PC-3 (cell line): Measurements from ENCODE around the gene CENPC. TPM values are rescaled to one million over a fixed set of nuclear protein-coding genes. Genes with fewer than 3 reads are reported as not detected.

Source experiments
- ATAC-seq: fragments of 200-7000 bp; cut with Tn5 transposase; 2 replicates; pipeline ENCODE4 v1.9.1; 2020; ENCODE audit warnings: mild to moderate bottlenecking, moderate library complexity
- BruUV-seq: library from RNA; stranded (reverse); fragments of 400-500 nt; replicated peaks from 2 replicates; lab custom pipeline; 2021; lab: Mats Ljungman, UMichigan
- CTCF ChIA-PET: fragments of 300-600 bp; sonication (Branson Sonifier 250); formaldehyde crosslinking; loops from one replicate; lab custom pipeline; 2022; ENCODE audit warnings: antibody characterized with exemption; lab: Charles Lee
- POLR2A ChIA-PET: fragments of 300-600 bp; sonication (Branson Sonifier 250); formaldehyde crosslinking; loops from one replicate; lab custom pipeline; 2022; ENCODE audit warnings: antibody characterized with exemption; ENCODE audit not compliant: unreplicated experiment; lab: Charles Lee
- DNase-seq: peaks from one replicate; pipeline ENCODE4 v3.0.0-alpha.2; 2015
- H2AFZ ChIP-seq: fragments of 300-600 bp; sonication (generic); 2 replicates; pipeline ENCODE4 v1.6.0; 2016; ENCODE audit warnings: antibody characterized with exemption, low read length
- H3F3A ChIP-seq: fragments of 300-600 bp; sonication (generic); one replicate; pipeline ENCODE4 v1.6.0; 2017; ENCODE audit warnings: antibody characterized with exemption, low read length, control low read depth, mild to moderate bottlenecking; ENCODE audit not compliant: unreplicated experiment
- H3K27ac ChIP-seq: fragments of 300-600 bp; sonication (generic); 2 replicates; pipeline ENCODE4 v1.5.1; 2016; ENCODE audit warnings: mild to moderate bottlenecking, low read length
- H3K27me3 ChIP-seq: fragments of 300-600 bp; sonication (generic); 2 replicates; pipeline ENCODE4 v1.6.1; 2016; ENCODE audit warnings: low read length, mixed read lengths
- H3K36me3 ChIP-seq: fragments of 300-600 bp; sonication (generic); 2 replicates; pipeline ENCODE4 v1.6.1; 2016; ENCODE audit warnings: low read depth, mixed run types, low read length, mixed read lengths
- H3K4me1 ChIP-seq: fragments of 300-600 bp; sonication (generic); 2 replicates; pipeline ENCODE4 v1.5.1; 2016; ENCODE audit warnings: low read length; ENCODE audit not compliant: insufficient read depth
- H3K4me2 ChIP-seq: fragments of 300-600 bp; sonication (generic); 2 replicates; pipeline ENCODE4 v1.6.0; 2016; ENCODE audit warnings: low read length
- H3K4me3 ChIP-seq: fragments of 300-600 bp; sonication (generic); 2 replicates; pipeline ENCODE4 v1.5.1; 2016; ENCODE audit warnings: mild to moderate bottlenecking, low read length, mixed read lengths
- H3K79me2 ChIP-seq: fragments of 300-600 bp; sonication (generic); 2 replicates; pipeline ENCODE4 v1.6.1; 2017; ENCODE audit warnings: low read length, mixed read lengths
- H3K9ac ChIP-seq: fragments of 300-600 bp; sonication (generic); 2 replicates; pipeline ENCODE4 v1.6.0; 2016; ENCODE audit warnings: mild to moderate bottlenecking, low read length
- H3K9me2 ChIP-seq: fragments of 300-600 bp; sonication (generic); replicated peaks from 2 replicates; pipeline ENCODE4 v1.6.1; 2016; ENCODE audit warnings: mixed run types, low read length, mixed read lengths
- H3K9me3 ChIP-seq: fragments of 300-600 bp; sonication (generic); 2 replicates; pipeline ENCODE4 v1.6.1; 2016; ENCODE audit warnings: low read length, mixed read lengths
- H4K20me1 ChIP-seq: fragments of 300-600 bp; sonication (generic); 2 replicates; pipeline ENCODE4 v1.6.1; 2016; ENCODE audit warnings: low read length, mixed read lengths
- CTCF ChIP-seq: fragments of 300-600 bp; sonication (generic); conservative IDR thresholded peaks from 2 replicates; pipeline ENCODE4 v1.5.1; 2017; ENCODE audit warnings: antibody characterized with exemption, low read depth, mild to moderate bottlenecking, low read length
- EZH2 ChIP-seq: fragments of 300-600 bp; sonication (generic); IDR thresholded peaks from one replicate; pipeline ENCODE4 v1.6.1; 2017; ENCODE audit warnings: antibody characterized with exemption, mild to moderate bottlenecking, low read length; ENCODE audit not compliant: unreplicated experiment
- EZH2phosphoT487 ChIP-seq: fragments of 300-600 bp; sonication (generic); IDR thresholded peaks from 2 replicates; pipeline ENCODE4 v1.6.1; 2018; ENCODE audit warnings: mild to moderate bottlenecking, antibody characterized with exemption, low read length, borderline replicate concordance
- intact Hi-C: fragments of 100-400 bp; cut with micrococcal nuclease; formaldehyde crosslinking; loops from 2 replicates; pipeline ENCODE4 v1.9.0; 2023
- total RNA-seq: library from RNA; depleted of rRNA; stranded (reverse); fragments of >200 nt; gene quantifications from 2 replicates; pipeline ENCODE4 v1.2.3, GENCODE V29; 2014

CENPC gene
- total RNA-seq, 1 experiment from 2014 or later, result 10.6 TPM

- no peak for DNase-seq
- intact Hi-C loops, result no loop called here
- CTCF ChIA-PET, result no interaction called here
Observed at GRCh38 chr4:67576059-67576466, 30.8 kb upstream of the CENPC start.

GRCh38 chr4:67575232-67576058, 30.1 kb upstream of the CENPC start:
- BruUV-seq, result no TSS peak
- no peak for ATAC-seq
- POLR2A ChIA-PET, result no interaction called here

More at GRCh38 chr4:67576059-67576466, 30.8 kb upstream of the CENPC start:
- Histone ChIP-seq H3K79me2 (no peaks in the 10 kb centered on the region), H2AFZ (no peak overlapping the region), H3K4me2 (no peak overlapping the region), H3K9ac (no peak overlapping the region), H3K9me2 (no peaks in the 10 kb centered on the region), H3K27ac (no peak overlapping the region), H3F3A (no peaks in the 10 kb centered on the region), H3K36me3 (no peaks in the 10 kb centered on the region), H4K20me1 (no peaks in the 10 kb centered on the region), H3K4me3 (no peak overlapping the region), H3K4me1 (no peaks in the 10 kb centered on the region), H3K27me3 (no peaks in the 10 kb centered on the region), H3K9me3 (no peaks in the 10 kb centered on the region)
- ATAC-seq, result no peak
- BruUV-seq, result no TSS peak
- POLR2A ChIA-PET, result no interaction called here
- no peak for TF ChIP-seq EZH2
- no peak for TF ChIP-seq CTCF
- no peak for TF ChIP-seq EZH2phosphoT487

More at GRCh38 chr4:67575232-67576058, 30.1 kb upstream of the CENPC start:
- Histone ChIP-seq H3K4me2 (no peak overlapping the region), H3K79me2 (no peaks in the 10 kb centered on the region), H3K9me2 (no peaks in the 10 kb centered on the region), H3K9ac (no peak overlapping the region), H3K27me3 (no peaks in the 10 kb centered on the region), H3K9me3 (no peaks in the 10 kb centered on the region), H3K36me3 (no peaks in the 10 kb centered on the region), H3K4me3 (no peak overlapping the region), H2AFZ (no peak overlapping the region), H3K27ac (no peak overlapping the region), H4K20me1 (no peaks in the 10 kb centered on the region), H3F3A (no peaks in the 10 kb centered on the region), H3K4me1 (no peaks in the 10 kb centered on the region)
- intact Hi-C loops, result no loop called here
- CTCF ChIA-PET, result no interaction called here
- DNase-seq, result no peak
- no peak for TF ChIP-seq CTCF
- no peak for TF ChIP-seq EZH2phosphoT487
- no peak for TF ChIP-seq EZH2
